ENCODE data around the gene TRAPPC2L.

The TRAPPC2L gene

DNA sequence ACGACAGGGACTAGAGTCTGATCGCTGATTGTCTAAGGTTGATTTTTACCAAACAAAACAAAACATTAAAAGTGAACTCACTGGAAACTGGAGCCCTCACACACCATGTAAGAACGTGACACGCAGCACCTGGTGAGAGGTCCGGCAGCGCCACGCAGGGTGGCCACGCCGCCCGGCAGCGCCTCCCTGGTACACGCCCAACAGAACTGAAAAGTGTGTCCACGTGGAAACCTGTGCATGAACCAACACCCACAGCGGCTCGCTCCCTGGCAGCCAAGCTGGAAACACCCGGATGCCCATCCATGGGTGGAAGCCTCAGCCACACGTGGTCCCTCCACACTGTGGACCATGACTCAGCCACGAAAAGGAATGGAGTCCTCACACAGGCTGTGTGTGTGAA is 9.3 kb upstream of the TRAPPC2L start:
- TF ChIP-seq POLR2AphosphoS5 (IDR thresholded peaks at IDR 0.05; ENCODE audit: low read depth, low read length): no peak
- TF ChIP-seq, protein P1, sequence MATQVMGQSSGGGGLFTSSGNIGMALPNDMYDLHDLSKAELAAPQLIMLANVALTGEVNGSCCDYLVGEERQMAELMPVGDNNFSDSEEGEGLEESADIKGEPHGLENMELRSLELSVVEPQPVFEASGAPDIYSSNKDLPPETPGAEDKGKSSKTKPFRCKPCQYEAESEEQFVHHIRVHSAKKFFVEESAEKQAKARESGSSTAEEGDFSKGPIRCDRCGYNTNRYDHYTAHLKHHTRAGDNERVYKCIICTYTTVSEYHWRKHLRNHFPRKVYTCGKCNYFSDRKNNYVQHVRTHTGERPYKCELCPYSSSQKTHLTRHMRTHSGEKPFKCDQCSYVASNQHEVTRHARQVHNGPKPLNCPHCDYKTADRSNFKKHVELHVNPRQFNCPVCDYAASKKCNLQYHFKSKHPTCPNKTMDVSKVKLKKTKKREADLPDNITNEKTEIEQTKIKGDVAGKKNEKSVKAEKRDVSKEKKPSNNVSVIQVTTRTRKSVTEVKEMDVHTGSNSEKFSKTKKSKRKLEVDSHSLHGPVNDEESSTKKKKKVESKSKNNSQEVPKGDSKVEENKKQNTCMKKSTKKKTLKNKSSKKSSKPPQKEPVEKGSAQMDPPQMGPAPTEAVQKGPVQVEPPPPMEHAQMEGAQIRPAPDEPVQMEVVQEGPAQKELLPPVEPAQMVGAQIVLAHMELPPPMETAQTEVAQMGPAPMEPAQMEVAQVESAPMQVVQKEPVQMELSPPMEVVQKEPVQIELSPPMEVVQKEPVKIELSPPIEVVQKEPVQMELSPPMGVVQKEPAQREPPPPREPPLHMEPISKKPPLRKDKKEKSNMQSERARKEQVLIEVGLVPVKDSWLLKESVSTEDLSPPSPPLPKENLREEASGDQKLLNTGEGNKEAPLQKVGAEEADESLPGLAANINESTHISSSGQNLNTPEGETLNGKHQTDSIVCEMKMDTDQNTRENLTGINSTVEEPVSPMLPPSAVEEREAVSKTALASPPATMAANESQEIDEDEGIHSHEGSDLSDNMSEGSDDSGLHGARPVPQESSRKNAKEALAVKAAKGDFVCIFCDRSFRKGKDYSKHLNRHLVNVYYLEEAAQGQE (IDR thresholded peaks at IDR 0.05; ENCODE audit: insufficient read depth in 1 of 2, low read depth in 2 of 2, low read length in 2 of 2): no peak
- TF ChIP-seq TAF1 (IDR thresholded peaks at IDR 0.05; ENCODE audit: borderline replicate concordance, insufficient read depth, low read length): no peak
- no peak for TF ChIP-seq FOXP2 (optimal IDR thresholded peaks at IDR 0.05; ENCODE audit: borderline replicate concordance, extremely low read depth, extremely low read length, insufficient read depth)
- TF ChIP-seq SIN3A (IDR thresholded peaks at IDR 0.05; ENCODE audit: borderline replicate concordance, insufficient read depth, low read length): no peak

DNA sequence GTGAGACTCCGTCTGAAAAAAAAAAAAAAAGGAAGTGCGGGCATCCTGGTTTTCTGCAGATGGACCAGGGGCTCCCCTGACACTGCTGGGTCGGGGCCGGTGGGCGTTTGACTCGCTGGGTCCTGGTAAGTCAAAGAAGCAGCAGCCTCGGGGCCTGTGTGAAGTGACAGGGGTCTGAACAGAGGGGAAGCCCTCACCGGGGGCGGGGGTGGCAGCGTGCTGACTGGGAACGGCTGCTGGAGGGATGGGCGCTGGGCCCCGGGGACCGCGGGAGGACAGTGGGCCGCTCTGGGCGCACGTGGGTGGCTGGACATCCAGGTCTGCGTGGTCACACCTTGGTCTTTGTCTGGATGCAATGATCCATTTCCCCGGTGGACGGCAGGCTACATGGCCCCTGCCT is 8.4 kb upstream of the TRAPPC2L start:
- TF ChIP-seq FOXP2 (optimal IDR thresholded peaks at IDR 0.05; ENCODE audit: borderline replicate concordance, extremely low read depth, extremely low read length, insufficient read depth) (no peak), POLR2AphosphoS5 (IDR thresholded peaks at IDR 0.05; ENCODE audit: low read depth, low read length) (no peak), TAF1 (IDR thresholded peaks at IDR 0.05; ENCODE audit: borderline replicate concordance, insufficient read depth, low read length) (no peak), SIN3A (IDR thresholded peaks at IDR 0.05; ENCODE audit: borderline replicate concordance, insufficient read depth, low read length) (no peak)
- TF ChIP-seq, protein P1 (IDR thresholded peaks at IDR 0.05; ENCODE audit: insufficient read depth in 1 of 2, low read depth in 2 of 2, low read length in 2 of 2): no peak

GRCh38 chr16:88850531-88851199 is 6.3 kb upstream of the TRAPPC2L start:
- TF ChIP-seq, protein P1 (IDR thresholded peaks at IDR 0.05; ENCODE audit: insufficient read depth in 1 of 2, low read depth in 2 of 2, low read length in 2 of 2): no peak
- TF ChIP-seq SIN3A (IDR thresholded peaks at IDR 0.05; ENCODE audit: borderline replicate concordance, insufficient read depth, low read length) (no peak), TAF1 (IDR thresholded peaks at IDR 0.05; ENCODE audit: borderline replicate concordance, insufficient read depth, low read length) (no peak), POLR2AphosphoS5 (IDR thresholded peaks at IDR 0.05; ENCODE audit: low read depth, low read length) (no peak), FOXP2 (optimal IDR thresholded peaks at IDR 0.05; ENCODE audit: borderline replicate concordance, extremely low read depth, extremely low read length, insufficient read depth) (no peak)

DNA sequence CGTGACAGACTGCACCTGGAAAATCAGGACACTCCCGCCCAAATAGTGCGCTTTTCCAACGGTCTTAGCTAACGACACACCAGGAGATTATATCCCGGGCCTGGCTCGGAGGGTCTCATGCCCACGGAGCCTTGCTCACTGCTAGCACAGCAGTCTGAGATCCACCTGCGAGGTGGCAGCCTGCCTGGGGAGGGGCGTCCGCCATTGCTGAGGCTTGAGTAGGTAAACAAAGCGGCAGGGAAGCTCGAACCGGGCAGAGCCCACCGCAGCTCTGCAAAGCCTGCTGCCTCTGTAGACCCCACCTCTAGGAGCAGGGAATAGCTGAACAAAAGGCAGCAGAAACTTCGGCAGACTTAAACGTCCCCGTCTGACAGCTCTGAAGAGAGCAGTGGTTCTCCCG is 5.3 kb upstream of the TRAPPC2L start:
- TF ChIP-seq POLR2AphosphoS5 (IDR thresholded peaks at IDR 0.05; ENCODE audit: low read depth, low read length): no peak
- TF ChIP-seq, protein P1 (IDR thresholded peaks at IDR 0.05; ENCODE audit: insufficient read depth in 1 of 2, low read depth in 2 of 2, low read length in 2 of 2): no peak
- TF ChIP-seq FOXP2 (optimal IDR thresholded peaks at IDR 0.05; ENCODE audit: borderline replicate concordance, extremely low read depth, extremely low read length, insufficient read depth): no peak
- TF ChIP-seq SIN3A (IDR thresholded peaks at IDR 0.05; ENCODE audit: borderline replicate concordance, insufficient read depth, low read length): no peak
- TF ChIP-seq TAF1 (IDR thresholded peaks at IDR 0.05; ENCODE audit: borderline replicate concordance, insufficient read depth, low read length): no peak
